Muscle layer of colon (tissue), 2 donors: ENCODE data around the gene TPGS1.

ENCODE experiments used
- H3K27ac ChIP-seq: one replicate; pipeline ENCODE4 v1.7.0; 2013; ENCODE audit warnings: low read depth, mild to moderate bottlenecking, low read length, moderate library complexity
- H3K27me3 ChIP-seq, 2 donors: one replicate each; pipeline ENCODE4 v1.7.0; 2013; ENCODE audit warnings: low read length in 2 of 2, mild to moderate bottlenecking in 2 of 2; ENCODE audit not compliant: insufficient read depth in 2 of 2, control insufficient read depth in 1 of 2
- H3K36me3 ChIP-seq: one replicate; pipeline ENCODE4 v1.7.0; 2013; ENCODE audit warnings: mild to moderate bottlenecking, low read length; ENCODE audit not compliant: insufficient read depth
- H3K4me1 ChIP-seq: one replicate; pipeline ENCODE4 v1.7.0; 2013; ENCODE audit warnings: mild to moderate bottlenecking, low read length; ENCODE audit not compliant: insufficient read depth
- H3K4me3 ChIP-seq, 2 donors: one replicate each; pipeline ENCODE4 v1.7.0; 2013; ENCODE audit warnings: low read length in 2 of 2, low read depth in 1 of 2, mild to moderate bottlenecking in 1 of 2, moderate library complexity in 1 of 2
- H3K9ac ChIP-seq: one replicate; pipeline ENCODE4 v1.7.0; 2013; ENCODE audit warnings: low read length
- H3K9me3 ChIP-seq: one replicate; pipeline ENCODE4 v1.7.0; 2013; ENCODE audit warnings: mild to moderate bottlenecking, low read length
- donor health status: abdominal sarcoma.
- donor health status: Adenocarcinoma of cecum.

Gene TPGS1

GRCh38 chr19:501646-502045, 5.7 kb upstream of the TPGS1 start:
- peaks cover 7 to 17% of the 10 kb centered on the region in 2 donors for H3K27me3 ChIP-seq
- H3K9ac ChIP-seq, result no peak overlapping the region
- H3K36me3 ChIP-seq, result no peaks in the 10 kb centered on the region
- no peak overlapping the region for H3K27ac ChIP-seq
- no peaks in the 10 kb centered on the region for H3K9me3 ChIP-seq
- H3K4me1 ChIP-seq, result peaks cover 4% of the 10 kb centered on the region
- no peak overlapping the region for H3K4me3 ChIP-seq

- Histone ChIP-seq H3K27me3 (no peaks in the 10 kb centered on the region), H3K36me3 (no peaks in the 10 kb centered on the region), H3K4me3 (no peak overlapping the region), H3K27ac (no peak overlapping the region), H3K4me1 (peaks cover 16% of the 10 kb centered on the region), H3K9ac (no peak overlapping the region), H3K9me3 (no peaks in the 10 kb centered on the region)
Observed at GRCh38 chr19:504616-505015, 2.7 kb upstream of the TPGS1 start.

GRCh38 chr19:506404-507285, 652 bp upstream of the TPGS1 start:
- H3K27ac ChIP-seq, result peak overlapping the region; percentile 82
- no peaks in the 10 kb centered on the region for H3K36me3 ChIP-seq
- no peak overlapping the region for H3K9ac ChIP-seq
- H3K9me3 ChIP-seq, result no peaks in the 10 kb centered on the region
- no peaks in the 10 kb centered on the region for H3K27me3 ChIP-seq
- peak overlapping the region; percentile 72 for H3K4me3 ChIP-seq
- H3K4me1 ChIP-seq, result peaks cover 29% of the 10 kb centered on the region

GRCh38 chr19:508204-509150, 1.2 kb downstream of the TPGS1 start:
- Histone ChIP-seq H3K27me3 (no peaks in the 10 kb centered on the region), H3K9ac (no peak overlapping the region), H3K36me3 (peaks cover under 1% of the 10 kb centered on the region), H3K4me3 (peak overlapping the region; percentile 72), H3K9me3 (no peaks in the 10 kb centered on the region), H3K27ac (no peak overlapping the region), H3K4me1 (peaks cover 29% of the 10 kb centered on the region)

- Histone ChIP-seq H3K27me3 (no peaks in the 10 kb centered on the region), H3K4me1 (peaks cover 29% of the 10 kb centered on the region), H3K27ac (peak overlapping the region; percentile 59), H3K9ac (no peak overlapping the region), H3K9me3 (no peaks in the 10 kb centered on the region), H3K36me3 (peaks cover 6% of the 10 kb centered on the region), H3K4me3 (no peak overlapping the region)
Observed at GRCh38 chr19:510606-511100, 3.4 kb downstream of the TPGS1 start.

- H3K36me3 ChIP-seq, result peaks cover 6% of the 10 kb centered on the region
- H3K4me1 ChIP-seq, result peaks cover 27% of the 10 kb centered on the region
- H3K9ac ChIP-seq, result no peak overlapping the region
- H3K27ac ChIP-seq, result peak overlapping the region; percentile 59
- no peak overlapping the region for H3K4me3 ChIP-seq
- no peaks in the 10 kb centered on the region for H3K9me3 ChIP-seq
- no peaks in the 10 kb centered on the region for H3K27me3 ChIP-seq
Observed at GRCh38 chr19:511101-511851, 4.0 kb downstream of the TPGS1 start.

- peaks cover 24% of the 10 kb centered on the region for H3K4me1 ChIP-seq
- no peaks in the 10 kb centered on the region for H3K27me3 ChIP-seq
- no peak overlapping the region for H3K4me3 ChIP-seq
- peaks cover 6% of the 10 kb centered on the region for H3K36me3 ChIP-seq
- no peak overlapping the region for H3K9ac ChIP-seq
- no peaks in the 10 kb centered on the region for H3K9me3 ChIP-seq
- no peak overlapping the region for H3K27ac ChIP-seq
Observed at GRCh38 chr19:512547-513365, 5.5 kb downstream of the TPGS1 start.

GRCh38 chr19:513368-514165, 6.3 kb downstream of the TPGS1 start:
- Histone ChIP-seq H3K9ac (no peak overlapping the region), H3K4me3 (no peak overlapping the region)

GRCh38 chr19:514166-514663, 6.9 kb downstream of the TPGS1 start:
- Histone ChIP-seq H3K27me3 (no peaks in the 10 kb centered on the region), H3K9ac (no peak overlapping the region), H3K27ac (no peak overlapping the region), H3K9me3 (no peaks in the 10 kb centered on the region), H3K36me3 (peaks cover 6% of the 10 kb centered on the region), H3K4me3 (no peak overlapping the region), H3K4me1 (peaks cover 13% of the 10 kb centered on the region)

More at GRCh38 chr19:513368-514165, 6.3 kb downstream of the TPGS1 start:
- peaks cover 6% of the 10 kb centered on the region for H3K36me3 ChIP-seq
- no peaks in the 10 kb centered on the region for H3K9me3 ChIP-seq
- peaks cover 17% of the 10 kb centered on the region for H3K4me1 ChIP-seq
- no peaks in the 10 kb centered on the region for H3K27me3 ChIP-seq
- no peak overlapping the region for H3K27ac ChIP-seq
